ENCODE results near the gene CPSF6. TPM values are rescaled to one million over a fixed set of nuclear protein-coding genes. Genes with fewer than 3 reads are reported as not detected.

The CPSF6 gene
- total RNA-seq, 1 donor, result 23.9 TPM

DNA sequence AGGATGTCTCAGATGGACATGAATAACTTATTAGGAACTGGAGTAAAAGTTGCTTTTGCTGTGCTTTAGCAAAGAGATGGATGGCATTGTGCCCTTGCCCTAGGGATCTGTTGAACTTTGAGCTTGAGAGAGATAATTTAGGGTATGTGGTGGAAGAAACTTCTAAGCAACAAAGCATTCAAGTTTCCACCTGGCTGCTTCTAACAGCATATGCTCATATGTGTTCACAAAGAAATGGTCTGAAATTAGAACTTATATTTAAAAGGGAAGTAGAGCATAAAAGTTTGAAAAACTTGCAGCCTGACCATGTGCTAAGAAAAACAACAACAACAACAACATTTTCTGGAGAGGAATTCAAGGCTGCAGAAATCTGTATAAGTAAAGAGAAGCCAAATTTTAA, 7.9 kb upstream of the CPSF6 start:
- Histone ChIP-seq H3K27ac (ENCODE audit: low read depth, low read length) (no peak overlapping the region), H3K36me3 (ENCODE audit: insufficient read depth, low read length) (no peaks in the 10 kb centered on the region), H3K4me1 (ENCODE audit: insufficient read depth, low read length) (no peaks in the 10 kb centered on the region), H2AFZ (ENCODE audit: low read length) (no peak overlapping the region), H3K27me3 (ENCODE audit: insufficient read depth, low read length) (no peaks in the 10 kb centered on the region), H3K4me3 (ENCODE audit: insufficient read depth, low read length) (no peak overlapping the region), H3K79me2 (ENCODE audit: insufficient read depth, low read length) (no peaks in the 10 kb centered on the region), H3K4me2 (ENCODE audit: insufficient read depth, low read length) (no peak overlapping the region), H4K20me1 (ENCODE audit: insufficient read depth, low read length) (no peaks in the 10 kb centered on the region), H3K9me3 (ENCODE audit: low read depth, low read length) (peaks cover 4% of the 10 kb centered on the region)
- DNase-seq (ENCODE audit: insufficient read length, low spot score, missing footprints), result no peak
- TF ChIP-seq, protein P1, sequence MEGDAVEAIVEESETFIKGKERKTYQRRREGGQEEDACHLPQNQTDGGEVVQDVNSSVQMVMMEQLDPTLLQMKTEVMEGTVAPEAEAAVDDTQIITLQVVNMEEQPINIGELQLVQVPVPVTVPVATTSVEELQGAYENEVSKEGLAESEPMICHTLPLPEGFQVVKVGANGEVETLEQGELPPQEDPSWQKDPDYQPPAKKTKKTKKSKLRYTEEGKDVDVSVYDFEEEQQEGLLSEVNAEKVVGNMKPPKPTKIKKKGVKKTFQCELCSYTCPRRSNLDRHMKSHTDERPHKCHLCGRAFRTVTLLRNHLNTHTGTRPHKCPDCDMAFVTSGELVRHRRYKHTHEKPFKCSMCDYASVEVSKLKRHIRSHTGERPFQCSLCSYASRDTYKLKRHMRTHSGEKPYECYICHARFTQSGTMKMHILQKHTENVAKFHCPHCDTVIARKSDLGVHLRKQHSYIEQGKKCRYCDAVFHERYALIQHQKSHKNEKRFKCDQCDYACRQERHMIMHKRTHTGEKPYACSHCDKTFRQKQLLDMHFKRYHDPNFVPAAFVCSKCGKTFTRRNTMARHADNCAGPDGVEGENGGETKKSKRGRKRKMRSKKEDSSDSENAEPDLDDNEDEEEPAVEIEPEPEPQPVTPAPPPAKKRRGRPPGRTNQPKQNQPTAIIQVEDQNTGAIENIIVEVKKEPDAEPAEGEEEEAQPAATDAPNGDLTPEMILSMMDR (IDR thresholded peaks at IDR 0.05; ENCODE audit: extremely low read depth, low read depth, low read length), result no peak

- Histone ChIP-seq H3K4me3 (ENCODE audit: insufficient read depth, low read length) (peak overlapping the region; percentile 92), H4K20me1 (ENCODE audit: insufficient read depth, low read length) (peaks cover 31% of the 10 kb centered on the region), H2AFZ (ENCODE audit: low read length) (peak overlapping the region; percentile 99), H3K27ac (ENCODE audit: low read depth, low read length) (peak overlapping the region; percentile 85), H3K27me3 (ENCODE audit: insufficient read depth, low read length) (no peaks in the 10 kb centered on the region), H3K4me1 (ENCODE audit: insufficient read depth, low read length) (peaks cover 15% of the 10 kb centered on the region), H3K9me3 (ENCODE audit: low read depth, low read length) (no peaks in the 10 kb centered on the region), H3K36me3 (ENCODE audit: insufficient read depth, low read length) (no peaks in the 10 kb centered on the region), H3K4me2 (ENCODE audit: insufficient read depth, low read length) (peak overlapping the region; percentile 97), H3K79me2 (ENCODE audit: insufficient read depth, low read length) (peaks cover 44% of the 10 kb centered on the region)
- no peak for DNase-seq (ENCODE audit: insufficient read length, low spot score, missing footprints)
- TF ChIP-seq, protein P1 (IDR thresholded peaks at IDR 0.05; ENCODE audit: extremely low read depth, low read depth, low read length), result no peak
Observed at GRCh38 chr12:69238589-69239351, 599 bp upstream of the CPSF6 start.

GRCh38 chr12:69239922-69240630, 707 bp downstream of the CPSF6 start:
- peaks cover 36% of the 10 kb centered on the region for H4K20me1 ChIP-seq (ENCODE audit: insufficient read depth, low read length)
- peaks cover 15% of the 10 kb centered on the region for H3K4me1 ChIP-seq (ENCODE audit: insufficient read depth, low read length)
- peaks cover 57% of the 10 kb centered on the region for H3K79me2 ChIP-seq (ENCODE audit: insufficient read depth, low read length)
- no peaks in the 10 kb centered on the region for H3K9me3 ChIP-seq (ENCODE audit: low read depth, low read length)
- H3K27ac ChIP-seq (ENCODE audit: low read depth, low read length), result peak overlapping the region; percentile 85
- TF ChIP-seq, protein P1 (IDR thresholded peaks at IDR 0.05; ENCODE audit: extremely low read depth, low read depth, low read length), result no peak
- H3K4me2 ChIP-seq (ENCODE audit: insufficient read depth, low read length), result peak overlapping the region; percentile 96
- H3K27me3 ChIP-seq (ENCODE audit: insufficient read depth, low read length), result no peaks in the 10 kb centered on the region
- peak overlapping the region; percentile 92 for H3K4me3 ChIP-seq (ENCODE audit: insufficient read depth, low read length)
- DNase-seq (ENCODE audit: insufficient read length, low spot score, missing footprints), result peak; percentile 77
- H3K36me3 ChIP-seq (ENCODE audit: insufficient read depth, low read length), result no peaks in the 10 kb centered on the region
- H2AFZ ChIP-seq (ENCODE audit: low read length), result peak overlapping the region; percentile 82

DNA sequence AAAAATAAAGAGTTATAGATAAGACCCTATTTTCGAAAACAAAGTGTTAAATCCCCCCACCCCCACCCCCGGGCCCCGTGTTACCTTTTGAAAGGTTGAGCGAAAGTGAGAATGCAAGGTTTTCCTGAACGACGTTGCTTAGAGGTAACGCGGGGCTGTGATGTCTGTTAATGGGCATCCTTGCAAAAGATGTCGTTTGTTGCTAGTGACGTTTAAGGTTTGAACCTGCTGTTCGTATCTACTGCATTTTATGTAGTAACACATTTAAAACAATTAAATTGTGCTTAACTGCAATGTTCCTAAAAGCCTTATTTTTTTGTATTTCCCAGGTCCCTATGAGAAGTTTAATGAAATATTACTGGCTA, 1.2 kb downstream of the CPSF6 start:
- Histone ChIP-seq H3K27me3 (ENCODE audit: insufficient read depth, low read length) (no peaks in the 10 kb centered on the region), H3K4me2 (ENCODE audit: insufficient read depth, low read length) (peak overlapping the region; percentile 96), H3K4me1 (ENCODE audit: insufficient read depth, low read length) (peaks cover 15% of the 10 kb centered on the region), H3K27ac (ENCODE audit: low read depth, low read length) (peak overlapping the region; percentile 85), H4K20me1 (ENCODE audit: insufficient read depth, low read length) (peaks cover 42% of the 10 kb centered on the region), H3K36me3 (ENCODE audit: insufficient read depth, low read length) (no peaks in the 10 kb centered on the region), H3K79me2 (ENCODE audit: insufficient read depth, low read length) (peaks cover 63% of the 10 kb centered on the region), H3K4me3 (ENCODE audit: insufficient read depth, low read length) (peak overlapping the region; percentile 92), H2AFZ (ENCODE audit: low read length) (no peak overlapping the region), H3K9me3 (ENCODE audit: low read depth, low read length) (no peaks in the 10 kb centered on the region)
- TF ChIP-seq, protein P1 (IDR thresholded peaks at IDR 0.05; ENCODE audit: extremely low read depth, low read depth, low read length), result no peak
- peak; percentile 58 for DNase-seq (ENCODE audit: insufficient read length, low spot score, missing footprints)

Data from osteoblast (primary cell).